Neural crest cell (in vitro differentiated cells): Measurements from ENCODE around the gene ADAMTS4. TPM values are rescaled to one million over a fixed set of nuclear protein-coding genes. Genes with fewer than 3 reads are reported as not detected.

Source experiments
- DNase-seq: peaks from one replicate; pipeline ENCODE4 v3.0.0; 2021; ENCODE audit warnings: low read depth, mixed read lengths, low spot score
- H3K27ac Mint-ChIP-seq: one replicate; pipeline ENCODE4 v1.8.0; 2021; ENCODE audit warnings: mild to moderate bottlenecking, mixed read lengths; ENCODE audit not compliant: unreplicated experiment
- H3K27me3 Mint-ChIP-seq: 2 replicates; pipeline ENCODE4 v1.8.0; 2021; ENCODE audit warnings: low read depth, mild to moderate bottlenecking, mixed read lengths
- H3K36me3 Mint-ChIP-seq: 2 replicates; pipeline ENCODE4 v1.8.0; 2021; ENCODE audit warnings: low read depth, mild to moderate bottlenecking, mixed read lengths
- H3K4me1 Mint-ChIP-seq: 2 replicates; pipeline ENCODE4 v1.8.0; 2021; ENCODE audit warnings: mixed read lengths
- H3K4me3 Mint-ChIP-seq: one replicate; pipeline ENCODE4 v1.8.0; 2021; ENCODE audit warnings: mild to moderate bottlenecking, mixed read lengths
- H3K9me3 Mint-ChIP-seq: 2 replicates; pipeline ENCODE4 v1.8.0; 2021; ENCODE audit warnings: mixed read lengths
- CTCF ChIP-seq: fragments of 200-600 bp; sonication (generic); conservative IDR thresholded peaks from 2 replicates; pipeline ENCODE4 v1.5.0; 2021; ENCODE audit warnings: antibody characterized with exemption, mild to moderate bottlenecking
- microRNA-seq: library from miRNA; unstranded; fragments of <30 nt; microRNA quantifications from one replicate; pipeline ENCODE4, GENCODE V29; 2020
- total RNA-seq: library from RNA; stranded (reverse); gene quantifications from 2 replicates; pipeline ENCODE4 v1.2.1, GENCODE V29; 2021

The ADAMTS4 gene
- total RNA-seq, 1 donor from 2014 or later, result 4.6 TPM

- no peak for DNase-seq
- Mint-ChIP-seq H3K36me3 (peaks cover 2% of the 10 kb centered on the region), H3K27me3 (no peaks in the 10 kb centered on the region), H3K4me3 (no peak overlapping the region), H3K4me1 (no peaks in the 10 kb centered on the region), H3K27ac (no peak overlapping the region), H3K9me3 (no peaks in the 10 kb centered on the region)
- no peak for TF ChIP-seq CTCF
Observed at GRCh38 chr1:161137881-161138280, 61.0 kb downstream of the ADAMTS4 start.

Small RNA genes lying within 50 kb of the gene (microRNA-seq; reads per million reads assigned to microRNA genes)
- gene MIR5187, result not detected

Other genes with a start within 250 kb of the ADAMTS4 start
- gene ITLN2, start 244.2 kb downstream of the ADAMTS4 start, total RNA-seq, result 0.35 TPM in 1 of 2 replicates, not detected in the other
- 3.5 and 6.4 TPM in 2 replicates for gene F11R, start 177.9 kb downstream of the ADAMTS4 start, total RNA-seq
- 6.7 and 7.2 TPM in 2 replicates for gene TSTD1, start 160.1 kb downstream of the ADAMTS4 start, total RNA-seq
- gene USF1, start 153.1 kb downstream of the ADAMTS4 start, total RNA-seq, result 87.7 and 89.5 TPM in 2 replicates
- gene ARHGAP30, start 129.2 kb downstream of the ADAMTS4 start, total RNA-seq, result not detected in 2 replicates
- not detected in 2 replicates for gene NECTIN4, start 109.5 kb downstream of the ADAMTS4 start, total RNA-seq
- gene KLHDC9, start 100.7 kb downstream of the ADAMTS4 start, total RNA-seq, result 8.0 and 9.1 TPM in 2 replicates
- 90.0 and 99.5 TPM in 2 replicates for gene PFDN2, start 81.0 kb downstream of the ADAMTS4 start, total RNA-seq
- gene NIT1, start 80.9 kb downstream of the ADAMTS4 start, total RNA-seq, result 48.6 and 53.9 TPM in 2 replicates
- 35.1 and 36.2 TPM in 2 replicates for gene DEDD, start 66.4 kb downstream of the ADAMTS4 start, total RNA-seq
- gene UFC1, start 45.1 kb downstream of the ADAMTS4 start, total RNA-seq, result 77.2 and 80.9 TPM in 2 replicates
- gene USP21, start 39.6 kb downstream of the ADAMTS4 start, total RNA-seq, result 41.6 and 45.2 TPM in 2 replicates
- gene PPOX, start 32.6 kb downstream of the ADAMTS4 start, total RNA-seq, result 48.3 and 48.6 TPM in 2 replicates
- 50.6 and 53.2 TPM in 2 replicates for gene B4GALT3, start 21.5 kb downstream of the ADAMTS4 start, total RNA-seq
- gene NDUFS2, start 3.3 kb upstream of the ADAMTS4 start, total RNA-seq, result 106 and 108 TPM in 2 replicates
- 0.93 and 1.6 TPM in 2 replicates for gene FCER1G, start 16.2 kb upstream of the ADAMTS4 start, total RNA-seq
- not detected in 2 replicates for gene APOA2, start 24.6 kb upstream of the ADAMTS4 start, total RNA-seq
- gene TOMM40L, start 27.0 kb upstream of the ADAMTS4 start, total RNA-seq, result 17.2 and 17.9 TPM in 2 replicates
- gene NR1I3, start 39.1 kb upstream of the ADAMTS4 start, total RNA-seq, result not detected in 2 replicates
- gene PCP4L1, start 59.7 kb upstream of the ADAMTS4 start, total RNA-seq, result 0.16 and 0.20 TPM in 2 replicates
- 50.2 and 51.3 TPM in 2 replicates for gene MPZ, start 110.9 kb upstream of the ADAMTS4 start, total RNA-seq
- gene SDHC, start 115.3 kb upstream of the ADAMTS4 start, total RNA-seq, result 193 and 200 TPM in 2 replicates
- gene CFAP126, start 168.8 kb upstream of the ADAMTS4 start, total RNA-seq, result not detected in 2 replicates